Uterus (tissue), 4 donors: ENCODE data around the gene MRPL9. TPM values are rescaled to one million over a fixed set of nuclear protein-coding genes. Genes with fewer than 3 reads are reported as not detected.

Experiments
- DNase-seq, 2 donors: peaks; one replicate each; pipeline ENCODE4 v3.0.0-alpha.2; 2019 to 2020
- H3K27ac ChIP-seq, 2 donors: fragments of 200-600 bp; sonication (generic); 1 replicate in 1 of 2; 2 replicates in 1 of 2; pipeline ENCODE4 v1.5.1; 2016 to 2018
- H3K27me3 ChIP-seq, 2 donors: fragments of 200-600 bp; sonication (generic); one replicate each; pipeline ENCODE4 v1.5.1; 2018 to 2019; ENCODE audit warnings: control low read depth in 1 of 2
- H3K36me3 ChIP-seq, 2 donors: fragments of 200-600 bp; sonication (generic); one replicate each; pipeline ENCODE4 v1.5.1; 2019; ENCODE audit warnings: control low read depth in 1 of 2
- H3K4me1 ChIP-seq, 2 donors: fragments of 200-600 bp; sonication (generic); one replicate each; pipeline ENCODE4 v1.5.1; 2018 to 2019; ENCODE audit warnings: control low read depth in 1 of 2
- H3K4me3 ChIP-seq, 2 donors: fragments of 200-600 bp; sonication (generic); 1 replicate in 1 of 2; 2 replicates in 1 of 2; pipeline ENCODE4 v1.5.1; 2018 to 2019; ENCODE audit warnings: mild to moderate bottlenecking in 1 of 2
- H3K9me3 ChIP-seq, 2 donors: fragments of 200-600 bp; sonication (generic); one replicate each; pipeline ENCODE4 v1.5.1; 2019; ENCODE audit warnings: control low read depth in 1 of 2
- CTCF ChIP-seq, 4 experiments: fragments of 200-600 bp in 2 of 4; fragments of 450-650 bp in 2 of 4; sonication (generic) in 2 of 4; IDR thresholded peaks; one replicate each; pipeline ENCODE4 v1.5.1; 2016 to 2019; ENCODE audit warnings: antibody characterized with exemption in 4 of 4, mild to moderate bottlenecking in 2 of 4, moderate library complexity in 1 of 4
- POLR2A ChIP-seq, 2 donors: fragments of 450-650 bp; IDR thresholded peaks; one replicate each; pipeline ENCODE4 v1.6.1; 2016; ENCODE audit warnings: antibody characterized with exemption in 2 of 2, mild to moderate bottlenecking in 1 of 2, moderate library complexity in 1 of 2
- intact Hi-C: fragments of 100-400 bp; cut with DNase I; formaldehyde crosslinking; loops from one replicate; pipeline ENCODE4 v1.15.1; 2023; ENCODE audit warnings: low total_unique reads
- total RNA-seq, 4 donors: library from RNA; depleted of rRNA in 3 of 4; stranded (reverse); fragments of >200 nt in 3 of 4; gene quantifications; one replicate each; pipeline versions ENCODE4 v1.1.0 to v1.2.4, GENCODE V29; 2014 to 2023
- donor health status: DM: yes; HTN: yes; CAD: no.

MRPL9 gene
- total RNA-seq, 4 donors from 2014 or later: 54.1 to 88.9 (median 61.8) TPM

- no peak for DNase-seq
- Histone ChIP-seq H3K36me3 (no peaks in the 10 kb centered on the region), H3K27ac (no peak within 1 kb of the TSS), H3K4me3 (no peak within 1 kb of the TSS), H3K4me1 (no peaks in the 10 kb centered on the region), H3K27me3 (no peaks in the 10 kb centered on the region), H3K9me3 (no peaks in the 10 kb centered on the region)
- intact Hi-C loops: no loop called here
- TF ChIP-seq CTCF (IDR thresholded peaks at IDR 0.05): no peak
- TF ChIP-seq POLR2A (IDR thresholded peaks at IDR 0.05): no peak
Measured at GRCh38 chr1:151716771-151717631, 46.3 kb downstream of the MRPL9 start, which contains the start of gene CELF3. CELF3 (minus strand) TSS chr1:151716803; CDS start chr1:151716020, 783 bp downstream.

- intact Hi-C loops: no loop called here
- TF ChIP-seq CTCF (IDR thresholded peaks at IDR 0.05): no peak
- TF ChIP-seq POLR2A (IDR thresholded peaks at IDR 0.05): no peak
- no peak for DNase-seq
- Histone ChIP-seq H3K27ac (no peak overlapping the region), H3K4me1 (no peaks in the 10 kb centered on the region), H3K27me3 (no peaks in the 10 kb centered on the region), H3K36me3 (no peaks in the 10 kb centered on the region), H3K9me3 (no peaks in the 10 kb centered on the region), H3K4me3 (no peak overlapping the region)
Measured at GRCh38 chr1:151716405-151716762, 46.9 kb downstream of the MRPL9 start.

DNA sequence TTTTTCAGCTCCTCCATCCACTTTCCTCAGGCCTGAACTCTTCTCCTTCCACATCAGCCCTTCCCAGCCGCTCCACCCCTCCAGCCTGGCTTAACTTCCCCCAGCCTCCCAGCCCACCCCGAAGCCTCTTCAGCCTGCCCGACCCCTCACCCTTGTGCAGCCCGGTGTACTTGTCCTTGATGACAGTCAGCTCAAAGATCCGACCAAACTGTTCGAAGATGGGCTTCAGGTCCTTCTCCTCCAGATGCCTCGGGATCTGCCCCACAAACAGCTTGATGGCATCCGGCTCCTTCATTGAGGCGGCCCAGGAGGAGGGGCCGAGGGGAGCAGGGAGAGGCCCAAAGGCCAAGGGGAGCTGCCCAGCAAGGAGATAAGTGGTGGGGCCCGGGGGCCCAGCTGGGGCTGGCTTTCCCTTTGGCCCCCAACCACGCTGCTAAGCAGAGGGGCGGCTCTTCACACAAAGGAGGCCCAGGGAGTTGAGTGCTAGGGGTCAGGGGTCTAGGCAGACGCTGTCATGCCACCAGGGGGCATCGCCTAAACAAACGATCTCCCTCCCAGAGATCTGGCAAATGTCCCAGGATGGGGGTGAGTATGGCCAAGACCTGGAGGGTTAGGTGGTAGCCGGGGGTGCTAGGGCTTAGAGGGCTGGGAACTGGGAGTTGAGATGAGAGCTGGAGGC lies 47.4 kb downstream of the MRPL9 start:
- H3K4me3 ChIP-seq: no peak overlapping the region
- no peak overlapping the region for H3K27ac ChIP-seq
- no peak for DNase-seq
- no peaks in the 10 kb centered on the region for H3K9me3 ChIP-seq
- H3K27me3 ChIP-seq: no peaks in the 10 kb centered on the region
- H3K4me1 ChIP-seq: no peaks in the 10 kb centered on the region
- intact Hi-C loops: no loop called here
- TF ChIP-seq POLR2A (IDR thresholded peaks at IDR 0.05) (no peak), CTCF (IDR thresholded peaks at IDR 0.05) (no peak)
- no peaks in the 10 kb centered on the region for H3K36me3 ChIP-seq

GRCh38 chr1:151714820-151715725 lies 48.2 kb downstream of the MRPL9 start:
- no peak for DNase-seq
- intact Hi-C loops: no loop called here
- no peak overlapping the region for H3K4me3 ChIP-seq
- H3K9me3 ChIP-seq: no peaks in the 10 kb centered on the region
- TF ChIP-seq POLR2A (IDR thresholded peaks at IDR 0.05) (no peak), CTCF (IDR thresholded peaks at IDR 0.05) (no peak)
- H3K4me1 ChIP-seq: no peaks in the 10 kb centered on the region
- H3K27ac ChIP-seq: no peak overlapping the region
- no peaks in the 10 kb centered on the region for H3K27me3 ChIP-seq
- no peaks in the 10 kb centered on the region for H3K36me3 ChIP-seq
